Central memory CD4-positive, alpha-beta T cell (primary cell): ENCODE data around the gene CMTM1.

ENCODE experiments used
- DNase-seq: peaks from one replicate; pipeline ENCODE4 v3.0.0; 2022

The CMTM1 gene

GRCh38 chr16:66539623-66540469, 26.4 kb upstream of the CMTM1 start:
- no peak for DNase-seq

- DNase-seq = no peak
These were observed 24.6 kb upstream of the CMTM1 start for GRCh38 chr16:66541388-66542355.

GRCh38 chr16:66542396-66542795, 23.8 kb upstream of the CMTM1 start:
- DNase-seq = no peak

GRCh38 chr16:66543541-66543940, 22.7 kb upstream of the CMTM1 start:
- no peak for DNase-seq

- DNase-seq = no peak
These were observed 22.1 kb upstream of the CMTM1 start for GRCh38 chr16:66544016-66544757.

- no peak for DNase-seq
These were observed 18.9 kb upstream of the CMTM1 start for GRCh38 chr16:66547101-66547989.

- no peak for DNase-seq
These were observed 18.2 kb upstream of the CMTM1 start for GRCh38 chr16:66548068-66548467.

GRCh38 chr16:66548868-66549267, 17.4 kb upstream of the CMTM1 start:
- DNase-seq = no peak

GRCh38 chr16:66549284-66550131, 16.7 kb upstream of the CMTM1 start, which contains the start of gene TK2:
Gene TK2 (minus strand): TSS chr16:66550122. CDS start chr16:66550061, 61 bp downstream.
- peak; percentile 43 for DNase-seq

- peak; percentile 66 for DNase-seq
These were observed 14.9 kb upstream of the CMTM1 start for GRCh38 chr16:66551348-66551759.

- DNase-seq = no peak
These were observed 14.4 kb upstream of the CMTM1 start for GRCh38 chr16:66551788-66552285.

- DNase-seq = peak; percentile 92
These were observed 13.7 kb upstream of the CMTM1 start, which contains the start of gene CKLF for GRCh38 chr16:66552286-66553177. Gene CKLF (plus strand): TSS chr16:66552576. CDS start chr16:66552716, 140 bp downstream.

GRCh38 chr16:66553223-66553622, 13.0 kb upstream of the CMTM1 start:
- DNase-seq = peak; percentile 5

- no peak for DNase-seq
These were observed 12.2 kb upstream of the CMTM1 start for GRCh38 chr16:66554021-66554420.

GRCh38 chr16:66554495-66554894, 11.7 kb upstream of the CMTM1 start:
- no peak for DNase-seq

- no peak for DNase-seq
These were observed 6.1 kb upstream of the CMTM1 start for GRCh38 chr16:66560107-66560506.

GRCh38 chr16:66561381-66562080, 4.7 kb upstream of the CMTM1 start:
- no peak for DNase-seq

- DNase-seq = peak; percentile 23
These were observed 3.8 kb upstream of the CMTM1 start for GRCh38 chr16:66562409-66562808.

- no peak for DNase-seq
These were observed 3.3 kb upstream of the CMTM1 start for GRCh38 chr16:66562986-66563385.
